NOMO-1 treated with DMSO at 0.1 percent for 48 hours (cell line): ENCODE data around the gene ZNF84.

Source experiments
- DNase-seq: peaks from one replicate; lab custom pipeline; 2025; ENCODE audit not compliant: unreplicated experiment; lab: John Stamatoyannopoulos, UW

ZNF84 gene

DNA sequence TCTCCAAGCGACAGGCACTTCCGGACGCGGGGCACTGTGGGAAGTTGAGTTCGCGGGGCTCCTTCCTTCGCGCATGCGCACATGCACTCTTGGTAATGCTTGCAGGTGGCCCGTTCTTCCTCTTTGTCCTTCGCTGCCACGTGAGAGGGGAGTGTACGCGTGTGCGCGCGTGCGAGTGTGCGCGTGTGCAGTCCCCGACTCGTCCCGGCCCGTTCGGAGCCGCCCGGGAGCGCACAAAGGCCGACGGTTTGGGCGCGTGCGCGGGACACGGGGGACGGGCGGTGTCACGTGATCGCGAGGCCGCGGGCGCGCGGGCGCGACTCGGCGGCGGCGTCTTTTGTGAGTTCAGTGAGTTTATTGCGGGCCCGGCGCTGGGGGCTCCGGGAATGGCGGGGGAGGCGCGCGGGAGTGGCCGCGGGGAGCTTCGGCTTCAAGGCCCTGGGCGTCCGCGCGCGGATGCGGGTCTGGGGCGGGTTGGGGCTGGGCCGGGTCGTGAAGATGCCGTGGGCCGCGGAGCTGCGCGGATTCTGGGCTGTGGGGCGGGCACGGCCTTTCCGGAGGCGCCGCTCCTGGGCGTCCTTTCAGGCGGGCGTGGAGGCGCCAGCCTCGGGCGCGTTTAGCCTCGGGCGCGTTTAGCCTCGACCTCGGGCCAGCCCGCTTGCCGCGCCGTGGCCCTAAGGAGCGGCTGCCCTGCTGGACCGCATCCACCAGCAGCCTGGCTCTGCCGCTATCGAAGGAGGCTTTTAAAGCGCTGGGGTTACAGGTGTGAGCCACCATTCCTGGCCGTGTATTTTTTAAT is at the start of gene ZNF84:
Gene ZNF84, plus strand, starts transcription at position 303 of the 799 bp plus-strand sequence. CDS start 3,959 bp downstream, outside the sequence.
- peak; percentile 98 for DNase-seq

DNA sequence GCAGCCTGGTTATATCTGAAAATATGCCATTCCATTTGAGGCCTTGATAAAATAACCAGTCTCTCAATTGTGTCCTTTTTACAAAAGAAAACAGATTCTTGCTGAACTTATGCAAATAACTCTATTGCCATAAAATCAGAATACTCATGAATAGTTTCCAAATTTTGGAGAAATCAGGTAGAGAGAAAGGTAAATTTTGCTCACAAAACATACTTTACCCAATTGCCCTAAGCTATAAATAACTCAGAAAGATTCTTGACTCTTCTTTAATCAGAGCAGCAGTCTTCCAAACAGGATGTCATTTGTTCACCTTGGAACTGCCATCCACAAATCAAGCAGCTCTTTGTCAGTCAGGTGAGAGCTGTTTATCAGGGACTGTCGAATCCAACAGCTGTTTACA is 38.6 kb upstream of the ZNF84 start:
- DNase-seq, result no peak

DNA sequence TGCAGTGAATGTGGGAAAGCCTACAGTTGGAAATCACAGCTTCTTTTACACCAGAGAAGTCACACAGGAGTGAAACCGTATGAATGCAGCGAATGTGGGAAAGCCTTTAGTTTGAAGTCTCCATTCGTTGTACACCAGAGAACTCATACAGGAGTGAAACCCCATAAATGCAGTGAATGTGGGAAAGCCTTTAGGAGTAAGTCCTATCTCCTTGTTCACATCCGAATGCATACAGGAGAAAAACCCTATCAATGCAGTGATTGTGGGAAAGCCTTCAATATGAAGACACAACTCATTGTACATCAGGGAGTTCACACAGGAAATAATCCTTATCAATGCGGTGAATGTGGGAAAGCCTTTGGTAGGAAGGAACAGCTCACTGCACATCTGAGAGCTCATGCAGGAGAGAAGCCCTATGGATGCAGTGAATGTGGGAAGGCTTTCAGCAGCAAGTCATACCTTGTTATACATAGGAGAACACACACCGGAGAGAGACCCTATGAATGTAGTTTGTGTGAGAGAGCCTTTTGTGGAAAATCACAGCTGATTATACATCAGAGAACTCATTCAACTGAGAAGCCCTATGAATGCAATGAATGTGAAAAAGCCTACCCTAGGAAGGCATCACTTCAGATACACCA is 26.5 kb upstream of the ZNF84 start:
- no peak for DNase-seq

DNA sequence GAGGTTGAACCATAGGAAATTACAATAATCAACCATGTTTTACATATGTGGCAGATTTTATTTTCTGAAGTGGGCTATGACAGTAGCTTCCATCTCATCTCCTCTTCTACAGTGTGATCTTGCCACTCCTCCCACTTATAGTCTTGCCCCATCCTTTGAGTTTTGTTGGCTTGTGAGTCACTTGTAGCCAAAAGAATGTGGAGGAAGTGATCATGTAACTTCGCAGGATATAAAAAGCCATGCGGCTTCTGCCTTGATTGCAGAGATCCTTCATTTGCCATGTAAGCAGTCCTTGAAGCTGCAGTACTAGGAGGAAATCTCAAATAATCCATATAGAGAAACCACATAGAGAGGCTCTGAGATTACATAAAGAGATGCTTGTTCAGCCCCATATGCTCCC is 13.7 kb upstream of the ZNF84 start:
- DNase-seq, result peak; percentile 25

DNA sequence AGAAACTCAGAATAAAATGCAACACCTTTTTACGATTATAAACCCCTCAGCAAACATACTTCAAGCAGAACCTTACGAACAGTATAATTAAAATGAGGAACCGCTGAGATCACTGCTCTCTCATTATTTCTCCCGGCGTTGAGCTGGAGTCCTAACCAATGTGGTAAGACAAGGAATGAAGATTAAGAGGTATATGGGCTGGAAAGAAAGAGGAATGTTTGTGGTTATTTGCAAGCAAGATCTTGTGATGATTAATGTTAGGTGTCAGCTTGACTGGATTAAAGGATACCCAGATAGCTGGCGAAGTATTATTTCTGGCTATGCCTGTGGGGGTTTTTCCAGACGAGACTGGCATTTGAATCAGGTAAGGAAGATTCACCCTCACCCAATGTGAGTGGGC is 10.3 kb upstream of the ZNF84 start:
- DNase-seq, result no peak

DNA sequence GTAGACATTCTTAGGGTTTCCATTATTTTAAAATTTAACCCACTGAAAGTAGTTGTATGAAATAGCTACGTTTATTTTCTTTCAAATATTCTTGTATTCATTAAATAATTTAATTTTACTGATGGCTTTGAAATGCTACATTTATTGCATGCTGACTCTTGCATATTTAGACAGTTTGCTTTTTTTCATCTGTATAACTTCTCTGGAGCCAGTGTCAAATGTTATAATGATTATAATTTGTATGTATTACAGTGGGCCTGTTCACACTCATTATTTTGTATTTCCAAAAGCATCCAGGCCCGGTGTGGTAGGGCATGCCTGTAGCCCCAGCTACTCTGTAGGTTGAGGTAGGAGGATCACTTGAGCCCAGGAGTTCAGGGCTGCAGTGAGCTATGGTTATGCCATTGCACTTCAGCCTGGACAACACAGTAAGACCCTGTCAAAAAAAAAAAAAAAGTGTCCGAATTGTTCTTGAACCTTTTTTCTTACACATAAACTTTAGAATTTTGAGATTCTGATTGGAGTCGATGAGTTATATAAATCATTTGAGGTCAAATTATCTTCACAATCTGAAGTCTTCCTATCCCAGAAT is 905 bp downstream of the ZNF84 start:
- peak; percentile 11 for DNase-seq

DNA sequence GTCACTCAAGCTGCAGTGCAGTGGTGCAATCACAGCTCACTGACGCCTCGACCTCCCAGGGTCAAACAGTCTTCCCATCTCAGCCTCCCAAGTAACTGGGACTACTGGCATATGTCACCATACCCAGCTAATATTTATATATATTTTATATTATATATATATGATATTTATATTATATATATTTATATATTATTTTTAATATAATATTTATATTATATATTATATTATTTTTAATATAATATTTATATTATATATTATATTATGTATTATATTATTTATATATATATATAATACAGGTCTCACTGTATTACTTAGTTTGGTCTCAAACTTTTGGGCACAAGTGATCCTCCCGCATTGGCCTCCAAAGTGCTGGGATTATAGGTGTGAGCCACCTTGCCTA is 9.4 kb downstream of the ZNF84 start:
- DNase-seq, result no peak

DNA sequence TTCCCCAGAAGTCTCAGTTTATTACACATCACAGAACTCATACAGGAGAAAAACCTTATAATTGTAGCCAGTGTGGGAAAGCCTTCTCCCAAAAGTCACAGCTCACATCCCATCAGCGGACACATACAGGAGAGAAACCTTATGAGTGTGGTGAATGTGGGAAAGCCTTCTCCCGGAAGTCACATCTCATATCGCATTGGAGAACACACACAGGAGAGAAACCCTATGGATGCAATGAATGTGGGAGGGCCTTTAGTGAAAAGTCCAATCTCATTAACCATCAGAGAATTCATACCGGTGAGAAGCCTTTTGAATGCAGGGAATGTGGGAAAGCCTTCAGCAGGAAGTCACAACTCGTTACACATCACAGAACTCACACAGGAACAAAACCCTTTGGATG is 20.1 kb downstream of the ZNF84 start:
- no peak for DNase-seq

DNA sequence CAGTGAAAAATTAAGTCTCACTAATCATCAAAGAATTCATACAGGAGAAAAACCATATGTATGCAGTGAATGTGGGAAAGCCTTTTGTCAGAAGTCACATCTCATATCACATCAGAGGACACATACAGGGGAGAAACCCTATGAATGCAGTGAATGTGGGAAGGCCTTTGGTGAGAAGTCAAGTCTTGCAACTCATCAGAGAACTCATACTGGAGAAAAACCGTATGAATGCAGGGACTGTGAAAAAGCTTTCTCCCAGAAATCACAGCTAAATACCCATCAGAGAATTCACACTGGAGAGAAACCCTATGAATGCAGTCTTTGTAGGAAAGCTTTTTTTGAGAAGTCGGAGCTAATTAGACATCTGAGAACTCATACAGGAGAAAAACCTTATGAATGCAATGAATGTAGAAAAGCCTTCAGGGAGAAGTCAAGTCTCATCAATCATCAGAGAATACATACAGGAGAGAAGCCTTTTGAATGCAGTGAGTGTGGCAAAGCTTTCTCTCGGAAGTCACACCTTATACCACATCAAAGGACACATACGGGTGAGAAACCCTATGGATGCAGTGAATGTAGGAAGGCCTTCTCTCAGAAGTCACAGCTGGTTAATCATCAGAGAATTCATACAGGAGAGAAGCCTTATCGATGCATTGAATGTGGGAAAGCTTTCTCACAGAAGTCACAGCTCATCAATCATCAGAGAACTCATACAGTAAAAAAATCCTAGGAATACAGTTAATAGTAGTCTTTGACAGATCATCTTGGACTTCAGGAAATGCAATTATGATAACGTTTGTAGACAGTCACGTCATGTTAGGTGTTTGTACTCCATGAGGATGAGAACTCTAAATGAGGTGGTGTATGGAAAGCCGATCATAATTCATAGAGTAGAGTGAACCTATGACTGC is 21.1 kb downstream of the ZNF84 start:
- DNase-seq, result no peak

DNA sequence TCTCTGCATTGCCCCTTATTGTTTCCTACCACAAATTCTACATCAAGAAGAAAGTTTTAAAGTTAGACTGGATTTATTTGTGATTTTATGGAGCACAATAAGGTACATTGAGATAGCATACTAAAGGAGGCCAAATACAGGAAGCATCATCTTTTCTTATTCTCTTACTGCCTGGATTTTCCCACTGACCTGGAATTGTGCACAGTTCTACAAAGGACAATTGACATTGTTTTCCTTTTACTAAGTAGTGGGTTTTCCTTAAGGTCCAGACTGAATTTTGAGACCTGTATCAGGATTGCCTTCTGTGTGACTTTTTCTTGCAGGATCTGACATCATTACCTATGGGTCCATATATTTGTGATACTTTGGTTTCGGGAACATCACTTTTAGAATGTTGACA is 24.6 kb downstream of the ZNF84 start:
- no peak for DNase-seq

DNA sequence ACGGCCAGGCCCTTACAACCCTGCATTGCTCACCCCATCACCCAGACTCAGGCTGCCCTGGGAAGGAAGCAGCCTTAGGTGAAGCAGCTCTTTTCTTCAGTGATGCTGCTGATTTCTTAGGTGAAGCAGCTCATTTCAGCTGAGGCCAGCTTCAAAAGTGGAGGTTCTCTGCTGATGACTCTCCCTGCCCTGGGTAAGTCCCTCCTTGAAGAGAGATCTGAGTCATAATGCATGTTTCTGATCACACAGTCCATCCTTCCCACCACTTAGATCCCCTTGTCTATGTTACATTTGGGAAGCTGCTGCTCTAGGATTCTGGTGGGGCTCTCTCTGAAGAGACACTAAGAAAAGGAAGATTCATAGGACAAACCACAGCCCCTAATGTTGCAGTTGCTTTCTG is 26.2 kb downstream of the ZNF84 start:
- DNase-seq, result no peak

DNA sequence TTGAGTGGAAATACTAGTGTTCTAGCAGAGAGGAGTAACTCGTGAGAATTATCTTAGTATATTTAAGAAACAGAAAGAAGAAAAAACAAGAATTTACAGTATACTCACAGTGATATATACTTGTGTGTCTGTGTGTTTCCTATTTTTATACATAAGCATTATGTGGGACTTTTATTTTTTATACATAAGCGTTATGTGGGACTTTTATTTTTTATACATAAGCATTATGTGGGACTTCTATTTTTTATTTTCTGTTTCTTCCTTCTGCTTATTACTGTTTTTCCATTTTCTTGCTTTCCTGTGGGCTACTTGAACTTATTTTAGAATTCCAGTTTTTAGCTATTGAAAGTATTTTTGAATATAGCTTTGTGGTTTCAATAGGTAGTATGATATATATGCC is 36.5 kb downstream of the ZNF84 start:
- DNase-seq, result no peak

DNA sequence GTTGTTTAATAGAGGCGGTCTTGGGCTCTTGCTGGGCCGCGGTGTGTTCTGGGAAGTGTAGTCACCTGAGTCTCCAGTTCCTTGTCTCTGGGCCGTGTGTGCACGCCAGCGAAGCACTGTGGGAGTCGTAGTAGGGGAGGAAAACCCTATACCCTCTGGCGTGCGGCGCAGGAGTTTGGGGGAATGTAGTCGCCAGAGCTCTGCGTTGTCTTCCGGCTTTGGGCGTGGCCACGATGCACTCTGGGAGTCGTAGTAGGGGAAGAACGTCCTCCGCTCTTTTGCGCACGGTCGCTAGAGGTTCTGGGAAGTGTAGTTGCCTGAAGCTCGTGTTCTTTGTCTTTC is 42.7 kb downstream of the ZNF84 start:
- peak; percentile 99 for DNase-seq

DNA sequence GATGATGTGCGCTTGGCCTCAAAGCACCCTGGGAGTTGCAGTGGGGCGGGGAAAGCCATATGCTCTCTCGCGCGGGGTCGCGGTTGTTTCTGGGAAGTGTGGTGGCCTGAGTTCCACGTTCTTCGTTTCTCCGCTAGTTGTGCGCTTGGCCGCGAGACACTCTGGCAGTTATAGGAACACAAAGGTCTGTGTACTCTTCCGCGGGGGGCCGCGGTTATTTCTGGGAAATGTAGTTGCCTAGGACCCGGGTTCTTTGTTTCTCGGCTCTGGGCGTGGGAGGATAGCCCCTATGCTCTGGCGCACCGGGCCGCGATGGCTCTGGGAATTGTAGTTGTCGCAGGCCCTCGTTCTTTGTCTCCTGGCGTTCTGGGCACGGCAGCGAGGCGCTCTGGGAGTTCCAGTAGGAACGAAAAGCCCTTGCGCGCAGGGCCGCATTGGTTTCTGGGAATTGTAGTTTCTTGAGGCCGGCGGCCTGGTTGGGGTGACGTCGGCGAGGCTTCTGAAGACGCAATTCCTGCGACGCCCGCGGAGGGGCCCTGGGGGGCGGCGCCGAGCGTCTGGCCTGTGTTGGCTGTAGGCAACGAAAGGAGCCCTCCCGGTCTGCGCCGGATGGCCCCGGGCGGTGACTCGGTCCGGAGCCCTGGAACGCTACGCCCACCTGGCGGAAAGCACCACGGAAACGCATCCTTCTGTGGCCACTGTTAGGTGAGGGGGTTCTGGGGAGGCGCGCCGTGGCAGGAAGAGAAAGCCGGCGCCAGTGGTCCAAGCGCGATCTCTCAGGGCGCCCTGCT is 43.3 kb downstream of the ZNF84 start, which contains the start of gene ZNF140:
Gene ZNF140, plus strand, starts transcription at position 556 of the 791 bp plus-strand sequence. CDS start 398 bp downstream, outside the sequence.
- DNase-seq, result peak; percentile 94

DNA sequence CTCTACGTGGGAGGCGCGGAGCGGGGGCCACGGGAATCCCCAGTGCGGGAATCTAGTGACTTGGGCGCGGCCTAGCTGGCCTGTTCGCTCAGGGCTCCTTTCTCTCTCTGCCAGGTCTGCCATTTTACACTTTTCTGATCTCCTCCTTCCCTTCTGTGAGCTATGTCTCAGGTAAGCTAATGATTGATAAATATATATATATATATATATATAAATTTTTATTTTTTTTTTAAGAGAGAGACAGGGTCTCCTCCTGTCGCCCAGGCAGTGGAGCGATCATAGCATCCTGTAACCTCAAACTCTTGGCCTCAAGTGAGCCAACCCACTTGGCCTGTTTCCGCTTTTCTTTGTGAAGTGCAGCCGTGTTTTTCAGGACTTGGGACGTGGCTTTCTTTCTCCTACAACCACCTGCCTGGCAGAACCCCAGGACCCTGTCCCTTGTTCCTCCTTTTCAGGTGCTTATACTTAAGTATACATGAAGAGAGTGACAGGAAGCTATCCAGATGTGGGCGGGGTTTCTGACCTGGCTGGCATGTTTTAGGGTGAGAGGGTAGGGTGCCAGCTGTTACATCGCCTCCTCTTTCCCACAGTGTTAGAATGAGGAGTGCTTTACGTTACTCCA is 44.0 kb downstream of the ZNF84 start:
- peak; percentile 45 for DNase-seq

DNA sequence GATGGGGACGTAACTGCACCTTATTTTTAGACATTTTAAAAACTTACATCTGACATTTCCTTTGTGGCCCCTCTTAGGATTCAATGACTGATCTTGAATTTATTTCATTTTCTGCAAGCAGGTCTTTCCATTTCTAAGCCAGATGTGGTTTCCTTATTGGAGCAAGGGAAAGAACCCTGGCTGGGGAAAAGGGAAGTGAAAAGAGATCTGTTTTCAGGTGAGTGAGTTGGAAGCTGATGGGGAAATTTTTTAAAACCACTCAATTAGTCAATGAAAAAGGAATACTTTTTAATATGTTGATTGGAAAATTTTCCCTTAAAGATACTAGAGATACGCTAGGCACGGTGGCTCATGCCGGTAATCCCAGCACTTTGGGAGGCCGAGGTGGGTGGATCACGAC is 46.0 kb downstream of the ZNF84 start:
- no peak for DNase-seq

DNA sequence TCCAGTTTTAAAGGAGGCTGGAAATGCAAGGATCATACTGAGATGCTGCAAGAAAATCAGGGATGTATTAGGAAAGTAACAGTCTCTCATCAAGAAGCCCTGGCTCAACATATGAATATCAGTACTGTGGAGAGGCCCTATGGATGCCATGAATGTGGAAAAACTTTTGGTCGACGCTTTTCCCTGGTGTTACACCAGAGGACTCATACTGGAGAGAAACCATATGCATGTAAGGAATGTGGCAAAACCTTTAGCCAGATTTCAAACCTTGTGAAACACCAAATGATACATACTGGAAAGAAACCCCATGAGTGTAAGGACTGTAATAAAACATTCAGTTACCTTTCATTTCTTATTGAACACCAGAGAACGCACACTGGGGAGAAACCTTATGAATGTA is 68.3 kb downstream of the ZNF84 start:
- DNase-seq, result no peak

DNA sequence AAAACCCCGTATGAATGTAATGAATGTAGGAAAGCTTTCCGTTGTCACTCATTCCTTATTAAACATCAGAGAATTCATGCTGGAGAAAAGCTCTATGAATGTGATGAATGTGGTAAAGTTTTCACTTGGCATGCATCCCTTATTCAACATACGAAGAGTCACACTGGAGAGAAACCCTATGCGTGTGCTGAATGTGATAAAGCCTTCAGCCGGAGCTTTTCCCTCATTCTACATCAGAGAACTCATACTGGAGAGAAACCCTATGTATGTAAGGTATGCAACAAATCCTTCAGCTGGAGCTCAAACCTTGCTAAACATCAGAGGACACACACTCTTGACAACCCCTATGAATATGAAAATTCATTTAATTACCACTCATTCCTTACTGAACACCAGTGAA is 68.9 kb downstream of the ZNF84 start:
- no peak for DNase-seq

DNA sequence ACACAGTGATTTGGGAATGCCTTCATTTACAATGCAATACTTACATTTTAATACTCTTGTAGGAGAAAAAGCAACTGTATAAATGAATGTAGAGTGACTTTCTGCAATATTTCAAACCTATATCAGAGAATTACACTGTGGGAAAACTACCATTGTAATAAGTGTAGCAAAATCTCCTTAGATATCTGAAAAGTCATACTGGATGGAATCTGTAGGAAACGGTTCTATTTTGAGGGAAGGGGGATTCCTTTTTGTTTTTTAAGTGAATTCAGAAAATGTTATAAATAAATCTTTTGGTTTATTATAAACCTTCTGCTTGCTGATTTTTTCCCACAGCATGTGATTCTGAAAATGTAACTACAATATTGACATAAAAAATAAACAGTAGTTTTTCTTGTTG is 69.8 kb downstream of the ZNF84 start:
- no peak for DNase-seq

DNA sequence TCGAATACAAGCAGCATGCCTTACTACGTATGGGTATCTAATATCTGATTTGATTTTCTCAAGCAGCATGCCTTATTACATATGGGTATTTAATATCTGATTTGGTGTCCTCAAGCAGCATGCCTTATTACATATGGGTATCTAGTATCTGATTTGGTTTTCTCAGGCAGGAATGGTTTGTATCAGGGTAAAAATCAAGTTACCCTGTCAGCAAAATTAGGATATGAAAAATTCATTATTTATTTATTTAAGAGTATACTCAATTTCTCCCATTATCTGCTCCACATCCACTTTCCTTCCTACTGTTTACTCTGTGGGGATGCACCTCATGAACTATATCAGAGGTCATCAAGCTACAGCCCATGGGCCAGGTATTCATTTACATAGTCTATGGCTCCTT is 70.8 kb downstream of the ZNF84 start:
- DNase-seq, result no peak
